Right renal pelvis (tissue), 4 donors: ENCODE measurements around the gene ARFGAP3. TPM values are rescaled to one million over a fixed set of nuclear protein-coding genes. Genes with fewer than 3 reads are reported as not detected.

ENCODE experiments used
- DNase-seq, 4 donors: peaks; one replicate each; pipeline ENCODE4 v3.0.0-alpha.2; 2013; ENCODE audit warnings: low read depth in 4 of 4, low spot score in 3 of 4, missing footprints in 1 of 4
- polyA plus RNA-seq, 4 donors: library from polyadenylated mRNA; unstranded; fragments of 120-200 nt; gene quantifications; one replicate each; pipeline ENCODE4 v1.2.1, GENCODE V29; 2013; ENCODE audit not compliant: insufficient read length in 4 of 4

The ARFGAP3 gene
- 10 to 100 TPM; 45.5 to 57.4 (median 49.4) TPM for polyA plus RNA-seq

- peak; percentile 88 to 91 (median 90) for DNase-seq
These were observed at the start of gene ARFGAP3 for GRCh38 chr22:42856865-42857704. Gene ARFGAP3, minus strand, starts transcription at chr22:42857273. Its CDS starts 91 bp downstream, at chr22:42857182.

GRCh38 chr22:42905702-42906183 lies 48.7 kb upstream of the ARFGAP3 start:
- DNase-seq, result no peak

GRCh38 chr22:42905217-42905616 lies 48.1 kb upstream of the ARFGAP3 start:
- no peak for DNase-seq

GRCh38 chr22:42904050-42904449 lies 47.0 kb upstream of the ARFGAP3 start:
- DNase-seq, result no peak

GRCh38 chr22:42902875-42903510 lies 45.9 kb upstream of the ARFGAP3 start:
- DNase-seq, result peak; percentile 40 to 53 (median 48)

GRCh38 chr22:42901790-42902508 lies 44.9 kb upstream of the ARFGAP3 start:
- DNase-seq, result no peak

GRCh38 chr22:42897960-42898359 lies 40.9 kb upstream of the ARFGAP3 start:
- DNase-seq, result no peak

- DNase-seq, result no peak
These were observed 38.5 kb upstream of the ARFGAP3 start for GRCh38 chr22:42895541-42895981.

- no peak for DNase-seq
These were observed 38.0 kb upstream of the ARFGAP3 start for GRCh38 chr22:42895087-42895486.

- DNase-seq, result no peak
These were observed 36.5 kb upstream of the ARFGAP3 start for GRCh38 chr22:42893371-42894150.

GRCh38 chr22:42892571-42893316 lies 35.7 kb upstream of the ARFGAP3 start:
- DNase-seq, result no peak

GRCh38 chr22:42892156-42892555 lies 35.1 kb upstream of the ARFGAP3 start:
- DNase-seq, result no peak

- DNase-seq, result no peak
These were observed 34.6 kb upstream of the ARFGAP3 start for GRCh38 chr22:42891696-42892095.

- no peak for DNase-seq
These were observed 33.9 kb upstream of the ARFGAP3 start for GRCh38 chr22:42891008-42891407.

- no peak for DNase-seq
These were observed 32.2 kb upstream of the ARFGAP3 start for GRCh38 chr22:42889304-42889703.

GRCh38 chr22:42887523-42888507 lies 30.7 kb upstream of the ARFGAP3 start:
- DNase-seq, result no peak

GRCh38 chr22:42887120-42887519 lies 30.0 kb upstream of the ARFGAP3 start:
- no peak for DNase-seq

- no peak for DNase-seq
These were observed 28.4 kb upstream of the ARFGAP3 start for GRCh38 chr22:42885446-42885845.
